Measurements from ENCODE around the gene SCLY. TPM values are rescaled to one million over a fixed set of nuclear protein-coding genes. Genes with fewer than 3 reads are reported as not detected.

SCLY gene
- total RNA-seq, 4 donors from 2014 or later: 5.5 to 14.5 (median 9.6) TPM

GRCh38 chr2:238080518-238080917 lies 19.7 kb downstream of the SCLY start:
- no peak for TF ChIP-seq POLR2AphosphoS5 (IDR thresholded peaks at IDR 0.05)
- no peak for TF ChIP-seq EP300 (IDR thresholded peaks at IDR 0.05)
- TF ChIP-seq, protein P1, sequence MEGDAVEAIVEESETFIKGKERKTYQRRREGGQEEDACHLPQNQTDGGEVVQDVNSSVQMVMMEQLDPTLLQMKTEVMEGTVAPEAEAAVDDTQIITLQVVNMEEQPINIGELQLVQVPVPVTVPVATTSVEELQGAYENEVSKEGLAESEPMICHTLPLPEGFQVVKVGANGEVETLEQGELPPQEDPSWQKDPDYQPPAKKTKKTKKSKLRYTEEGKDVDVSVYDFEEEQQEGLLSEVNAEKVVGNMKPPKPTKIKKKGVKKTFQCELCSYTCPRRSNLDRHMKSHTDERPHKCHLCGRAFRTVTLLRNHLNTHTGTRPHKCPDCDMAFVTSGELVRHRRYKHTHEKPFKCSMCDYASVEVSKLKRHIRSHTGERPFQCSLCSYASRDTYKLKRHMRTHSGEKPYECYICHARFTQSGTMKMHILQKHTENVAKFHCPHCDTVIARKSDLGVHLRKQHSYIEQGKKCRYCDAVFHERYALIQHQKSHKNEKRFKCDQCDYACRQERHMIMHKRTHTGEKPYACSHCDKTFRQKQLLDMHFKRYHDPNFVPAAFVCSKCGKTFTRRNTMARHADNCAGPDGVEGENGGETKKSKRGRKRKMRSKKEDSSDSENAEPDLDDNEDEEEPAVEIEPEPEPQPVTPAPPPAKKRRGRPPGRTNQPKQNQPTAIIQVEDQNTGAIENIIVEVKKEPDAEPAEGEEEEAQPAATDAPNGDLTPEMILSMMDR (IDR thresholded peaks at IDR 0.05): no peak
- TF ChIP-seq POLR2A (IDR thresholded peaks at IDR 0.05): no peak
- no peak overlapping the region for H3K4me3 ChIP-seq
- no peaks in the 10 kb centered on the region for H3K27me3 ChIP-seq
- no peaks in the 10 kb centered on the region for H3K4me1 ChIP-seq
- peaks cover 41% of the 10 kb centered on the region for H3K36me3 ChIP-seq
- 96% methylated on average over 15 of the region's 15 CpGs for WGBS
- no peak for DNase-seq (ENCODE audit: low spot score in 2 of 2)
- no peak overlapping the region for H3K27ac ChIP-seq
- no peaks in the 10 kb centered on the region for H3K9me3 ChIP-seq

- Histone ChIP-seq H3K36me3 (peaks cover 41% of the 10 kb centered on the region), H3K27me3 (no peaks in the 10 kb centered on the region), H3K4me3 (no peak overlapping the region), H3K27ac (no peak overlapping the region), H3K4me1 (no peaks in the 10 kb centered on the region), H3K9me3 (no peaks in the 10 kb centered on the region)
- TF ChIP-seq POLR2AphosphoS5 (IDR thresholded peaks at IDR 0.05): no peak
- TF ChIP-seq, protein P1 (IDR thresholded peaks at IDR 0.05): no peak
- no peak for TF ChIP-seq EP300 (IDR thresholded peaks at IDR 0.05)
- TF ChIP-seq POLR2A (IDR thresholded peaks at IDR 0.05): no peak
- 86% methylated on average over 13 of the region's 13 CpGs for WGBS
- no peak for DNase-seq (ENCODE audit: low spot score in 2 of 2)
Measured at GRCh38 chr2:238081150-238081549, 20.3 kb downstream of the SCLY start.

- H3K36me3 ChIP-seq: peaks cover 41% of the 10 kb centered on the region
Measured at GRCh38 chr2:238081561-238081960, 20.8 kb downstream of the SCLY start.

GRCh38 chr2:238082151-238082550 lies 21.4 kb downstream of the SCLY start:
- H3K4me3 ChIP-seq: no peak overlapping the region
- H3K4me1 ChIP-seq: no peaks in the 10 kb centered on the region
- peaks cover 40% of the 10 kb centered on the region for H3K36me3 ChIP-seq
- peak in 1 of 2 donors; percentile 55 for DNase-seq (ENCODE audit: low spot score in 2 of 2)
- H3K27me3 ChIP-seq: no peaks in the 10 kb centered on the region
- H3K27ac ChIP-seq: no peak overlapping the region
- WGBS: 95% methylated on average over 17 of the region's 17 CpGs
- TF ChIP-seq POLR2AphosphoS5 (IDR thresholded peaks at IDR 0.05) (no peak), POLR2A (IDR thresholded peaks at IDR 0.05) (no peak), EP300 (IDR thresholded peaks at IDR 0.05) (no peak)
- TF ChIP-seq, protein P1 (IDR thresholded peaks at IDR 0.05): no peak
- no peaks in the 10 kb centered on the region for H3K9me3 ChIP-seq

More at GRCh38 chr2:238081561-238081960, 20.8 kb downstream of the SCLY start:
- no peak for DNase-seq (ENCODE audit: low spot score in 2 of 2)
- 95% methylated on average over 16 of the region's 16 CpGs for whole genome bisulfite sequencing
- Histone ChIP-seq H3K9me3 (no peaks in the 10 kb centered on the region), H3K27ac (no peak overlapping the region), H3K4me3 (no peak overlapping the region), H3K27me3 (no peaks in the 10 kb centered on the region), H3K4me1 (no peaks in the 10 kb centered on the region)
- TF ChIP-seq POLR2A (IDR thresholded peaks at IDR 0.05) (no peak), EP300 (IDR thresholded peaks at IDR 0.05) (no peak), POLR2AphosphoS5 (IDR thresholded peaks at IDR 0.05) (no peak)
- TF ChIP-seq, protein P1 (IDR thresholded peaks at IDR 0.05): no peak

GRCh38 chr2:238082827-238083226 lies 22.0 kb downstream of the SCLY start:
- 72% methylated on average over 7 of the region's 7 CpGs for WGBS
- Histone ChIP-seq H3K27ac (no peak overlapping the region), H3K4me1 (no peaks in the 10 kb centered on the region), H3K27me3 (no peaks in the 10 kb centered on the region), H3K36me3 (peaks cover 37% of the 10 kb centered on the region), H3K4me3 (no peak overlapping the region), H3K9me3 (no peaks in the 10 kb centered on the region)
- DNase-seq (ENCODE audit: low spot score in 2 of 2): peak in 1 of 2 donors; percentile 40
- TF ChIP-seq POLR2A (IDR thresholded peaks at IDR 0.05): no peak
- TF ChIP-seq, protein P1 (IDR thresholded peaks at IDR 0.05): no peak
- TF ChIP-seq POLR2AphosphoS5 (IDR thresholded peaks at IDR 0.05): no peak
- TF ChIP-seq EP300 (IDR thresholded peaks at IDR 0.05): no peak

Measured in suprapubic skin (tissue), 4 donors.